Measurements from ENCODE around the gene BPTF. TPM values are rescaled to one million over a fixed set of nuclear protein-coding genes. Genes with fewer than 3 reads are reported as not detected.
"Not testable (repeated sequence)": the region's sequence is repeated elsewhere in the genome, so short reads cannot be mapped to it uniquely, and the experiment has no call there.

The BPTF gene
- total RNA-seq, 1 donor from 2014 or later: 79.2 TPM

DNA sequence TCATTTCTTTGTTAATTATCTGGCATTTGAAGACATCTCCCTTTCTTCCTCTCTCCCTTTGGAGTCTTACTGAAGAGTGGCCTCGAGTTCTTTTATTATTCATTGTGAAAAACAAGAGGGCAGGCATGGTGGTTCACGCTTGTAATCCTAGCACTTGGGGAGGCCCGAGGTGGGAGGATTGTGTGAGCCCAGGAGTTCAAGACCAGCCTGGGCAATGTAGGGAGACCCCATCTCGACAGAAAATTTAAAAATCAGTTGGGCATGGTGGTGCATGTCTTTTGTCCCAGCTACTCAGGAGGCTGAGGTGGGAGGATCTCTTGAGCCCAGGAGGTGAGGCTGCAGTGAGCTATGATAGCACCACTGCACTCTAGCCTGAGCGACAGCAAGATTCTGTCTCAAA is 20.1 kb downstream of the BPTF start:
- peaks cover 21% of the 10 kb centered on the region for H3K4me1 ChIP-seq
- no peak overlapping the region for H3K27ac ChIP-seq (replicated peaks)
- TF ChIP-seq, protein P1, sequence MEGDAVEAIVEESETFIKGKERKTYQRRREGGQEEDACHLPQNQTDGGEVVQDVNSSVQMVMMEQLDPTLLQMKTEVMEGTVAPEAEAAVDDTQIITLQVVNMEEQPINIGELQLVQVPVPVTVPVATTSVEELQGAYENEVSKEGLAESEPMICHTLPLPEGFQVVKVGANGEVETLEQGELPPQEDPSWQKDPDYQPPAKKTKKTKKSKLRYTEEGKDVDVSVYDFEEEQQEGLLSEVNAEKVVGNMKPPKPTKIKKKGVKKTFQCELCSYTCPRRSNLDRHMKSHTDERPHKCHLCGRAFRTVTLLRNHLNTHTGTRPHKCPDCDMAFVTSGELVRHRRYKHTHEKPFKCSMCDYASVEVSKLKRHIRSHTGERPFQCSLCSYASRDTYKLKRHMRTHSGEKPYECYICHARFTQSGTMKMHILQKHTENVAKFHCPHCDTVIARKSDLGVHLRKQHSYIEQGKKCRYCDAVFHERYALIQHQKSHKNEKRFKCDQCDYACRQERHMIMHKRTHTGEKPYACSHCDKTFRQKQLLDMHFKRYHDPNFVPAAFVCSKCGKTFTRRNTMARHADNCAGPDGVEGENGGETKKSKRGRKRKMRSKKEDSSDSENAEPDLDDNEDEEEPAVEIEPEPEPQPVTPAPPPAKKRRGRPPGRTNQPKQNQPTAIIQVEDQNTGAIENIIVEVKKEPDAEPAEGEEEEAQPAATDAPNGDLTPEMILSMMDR (IDR thresholded peaks at IDR 0.05; ENCODE audit: borderline replicate concordance): no peak
- H3K9me3 ChIP-seq (replicated peaks): peaks cover 12% of the 10 kb centered on the region
- no peak overlapping the region for H3K4me3 ChIP-seq
- H3K27me3 ChIP-seq (ENCODE audit: low read depth): no peaks in the 10 kb centered on the region
- DNase-seq: no peak
- intact Hi-C loops (cut with micrococcal nuclease): no loop called here
- H3K36me3 ChIP-seq: no peaks in the 10 kb centered on the region

- intact Hi-C loops (cut with micrococcal nuclease); H3K4me3 ChIP-seq; DNase-seq; H3K27ac ChIP-seq (replicated peaks); H3K27me3 ChIP-seq (ENCODE audit: low read depth); H3K36me3 ChIP-seq: not testable (repeated sequence)
- Histone ChIP-seq H3K9me3 (replicated peaks) (peaks cover 12% of the 10 kb centered on the region), H3K4me1 (peaks cover 37% of the 10 kb centered on the region)
These were observed 22.9 kb downstream of the BPTF start for GRCh38 chr17:67848189-67848588.

GRCh38 chr17:67848846-67849245 is 23.5 kb downstream of the BPTF start:
- H3K36me3 ChIP-seq; H3K27me3 ChIP-seq (ENCODE audit: low read depth); H3K27ac ChIP-seq (replicated peaks); intact Hi-C loops (cut with micrococcal nuclease); DNase-seq; H3K4me3 ChIP-seq: not testable (repeated sequence)
- Histone ChIP-seq H3K9me3 (replicated peaks) (peaks cover 12% of the 10 kb centered on the region), H3K4me1 (peaks cover 44% of the 10 kb centered on the region)

DNA sequence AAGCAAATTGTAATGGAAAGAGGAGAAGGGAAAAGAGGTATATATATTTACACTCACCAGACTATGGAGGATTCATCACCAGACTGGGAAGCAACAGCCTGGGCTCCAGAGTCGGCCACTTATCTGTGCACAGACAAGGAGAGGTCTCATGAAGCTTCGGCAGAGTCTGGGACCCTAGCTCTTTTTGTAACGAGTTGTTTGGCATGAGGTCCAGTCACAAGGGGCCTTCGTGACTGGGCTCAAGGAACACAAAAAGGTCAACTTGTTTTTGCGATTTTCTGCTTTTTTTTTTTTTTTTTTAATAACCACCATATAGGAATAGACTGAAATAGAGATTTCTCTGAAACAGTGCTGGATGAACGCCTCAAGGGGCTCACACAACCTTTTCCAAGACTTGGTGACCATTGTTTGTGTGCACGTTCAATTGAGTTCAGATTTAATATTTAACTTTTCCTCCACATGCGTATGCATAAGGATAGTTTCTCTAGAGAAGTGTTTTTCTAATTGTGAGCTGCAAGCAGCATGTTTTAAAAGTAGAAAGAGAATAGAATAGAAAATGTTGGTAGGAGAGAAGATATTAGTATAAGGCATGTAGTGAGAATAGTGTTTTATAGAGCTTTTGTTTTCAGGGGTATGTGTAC is 25.8 kb downstream of the BPTF start:
- peaks cover 67% of the 10 kb centered on the region for H3K4me1 ChIP-seq
- peak overlapping the region; percentile 68 for H3K27ac ChIP-seq (replicated peaks)
- H3K9me3 ChIP-seq (replicated peaks): peaks cover 12% of the 10 kb centered on the region
- intact Hi-C loops (cut with micrococcal nuclease): no loop called here
- no peaks in the 10 kb centered on the region for H3K27me3 ChIP-seq (ENCODE audit: low read depth)
- TF ChIP-seq, protein P1 (IDR thresholded peaks at IDR 0.05; ENCODE audit: borderline replicate concordance): no peak
- peaks cover 18% of the 10 kb centered on the region for H3K36me3 ChIP-seq
- no peak for DNase-seq
- H3K4me3 ChIP-seq: no peak overlapping the region

DNA sequence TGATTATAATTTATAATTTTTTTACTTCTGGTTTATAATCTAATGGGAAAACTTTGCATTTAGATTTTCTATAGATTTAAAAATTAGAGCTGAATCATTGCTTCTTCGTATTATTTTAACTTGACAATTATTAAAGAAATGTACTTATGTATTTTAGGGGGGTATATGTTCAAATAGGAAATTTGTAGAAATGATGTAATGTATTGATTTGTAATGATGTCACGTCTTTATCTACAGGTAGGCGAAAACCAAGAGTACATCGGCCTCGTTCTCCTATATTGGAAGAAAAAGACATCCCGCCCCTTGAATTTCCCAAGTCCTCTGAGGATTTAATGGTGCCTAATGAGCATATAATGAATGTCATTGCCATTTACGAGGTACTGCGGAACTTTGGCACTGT is 28.4 kb downstream of the BPTF start:
- no peak for DNase-seq
- no peak overlapping the region for H3K4me3 ChIP-seq
- intact Hi-C loops (cut with micrococcal nuclease): no loop called here
- H3K9me3 ChIP-seq (replicated peaks): peaks cover 12% of the 10 kb centered on the region
- H3K4me1 ChIP-seq: peaks cover 76% of the 10 kb centered on the region
- TF ChIP-seq, protein P1 (IDR thresholded peaks at IDR 0.05; ENCODE audit: borderline replicate concordance): no peak
- peaks cover 18% of the 10 kb centered on the region for H3K36me3 ChIP-seq
- no peak overlapping the region for H3K27ac ChIP-seq (replicated peaks)
- no peaks in the 10 kb centered on the region for H3K27me3 ChIP-seq (ENCODE audit: low read depth)

GRCh38 chr17:67854378-67854777 is 29.1 kb downstream of the BPTF start:
- H3K36me3 ChIP-seq: peaks cover 18% of the 10 kb centered on the region
- H3K27me3 ChIP-seq (ENCODE audit: low read depth): no peaks in the 10 kb centered on the region
- H3K4me3 ChIP-seq: no peak overlapping the region
- peaks cover 83% of the 10 kb centered on the region for H3K4me1 ChIP-seq
- H3K9me3 ChIP-seq (replicated peaks): peaks cover 9% of the 10 kb centered on the region
- intact Hi-C loops (cut with micrococcal nuclease): no loop called here
- H3K27ac ChIP-seq (replicated peaks): no peak overlapping the region
- DNase-seq: no peak
- TF ChIP-seq, protein P1 (IDR thresholded peaks at IDR 0.05; ENCODE audit: borderline replicate concordance): no peak
